ENCODE results near the gene IGSF11. TPM values are rescaled to one million over a fixed set of nuclear protein-coding genes. Genes with fewer than 3 reads are reported as not detected.
"Not testable (repeated sequence)": the region's sequence is repeated elsewhere in the genome, so short reads cannot be mapped to it uniquely, and the experiment has no call there.

IGSF11 gene
- total RNA-seq, 1 donor from 2014 or later: 8.2 TPM

DNA sequence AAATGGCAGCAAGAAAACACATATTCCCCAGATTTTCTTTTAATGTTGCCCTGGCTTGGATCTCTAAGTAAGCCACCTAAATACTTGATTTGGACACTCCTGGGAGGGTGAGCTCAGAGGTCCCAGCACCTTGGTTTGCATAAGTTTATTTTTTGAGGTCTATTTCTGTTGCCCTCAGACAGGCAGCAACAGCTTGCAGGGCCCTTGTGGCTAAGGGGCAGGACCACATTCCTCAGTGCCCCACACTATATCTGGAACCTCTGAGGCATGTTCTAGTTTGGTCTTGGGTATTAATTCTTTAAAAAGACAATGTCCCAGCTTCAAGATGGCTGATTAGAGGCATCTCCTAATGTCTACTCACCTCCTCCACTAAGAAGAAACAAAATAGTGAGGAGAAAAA lies 57.5 kb downstream of the IGSF11 start:
- H3K27ac Mint-ChIP-seq (ENCODE audit: unreplicated experiment): no peak overlapping the region
- H3K9me3 Mint-ChIP-seq (ENCODE audit: unreplicated experiment): no peaks in the 10 kb centered on the region
- TF ChIP-seq, protein P1, sequence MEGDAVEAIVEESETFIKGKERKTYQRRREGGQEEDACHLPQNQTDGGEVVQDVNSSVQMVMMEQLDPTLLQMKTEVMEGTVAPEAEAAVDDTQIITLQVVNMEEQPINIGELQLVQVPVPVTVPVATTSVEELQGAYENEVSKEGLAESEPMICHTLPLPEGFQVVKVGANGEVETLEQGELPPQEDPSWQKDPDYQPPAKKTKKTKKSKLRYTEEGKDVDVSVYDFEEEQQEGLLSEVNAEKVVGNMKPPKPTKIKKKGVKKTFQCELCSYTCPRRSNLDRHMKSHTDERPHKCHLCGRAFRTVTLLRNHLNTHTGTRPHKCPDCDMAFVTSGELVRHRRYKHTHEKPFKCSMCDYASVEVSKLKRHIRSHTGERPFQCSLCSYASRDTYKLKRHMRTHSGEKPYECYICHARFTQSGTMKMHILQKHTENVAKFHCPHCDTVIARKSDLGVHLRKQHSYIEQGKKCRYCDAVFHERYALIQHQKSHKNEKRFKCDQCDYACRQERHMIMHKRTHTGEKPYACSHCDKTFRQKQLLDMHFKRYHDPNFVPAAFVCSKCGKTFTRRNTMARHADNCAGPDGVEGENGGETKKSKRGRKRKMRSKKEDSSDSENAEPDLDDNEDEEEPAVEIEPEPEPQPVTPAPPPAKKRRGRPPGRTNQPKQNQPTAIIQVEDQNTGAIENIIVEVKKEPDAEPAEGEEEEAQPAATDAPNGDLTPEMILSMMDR (IDR thresholded peaks at IDR 0.05; ENCODE audit: partially characterized antibody, unreplicated experiment): no peak

DNA sequence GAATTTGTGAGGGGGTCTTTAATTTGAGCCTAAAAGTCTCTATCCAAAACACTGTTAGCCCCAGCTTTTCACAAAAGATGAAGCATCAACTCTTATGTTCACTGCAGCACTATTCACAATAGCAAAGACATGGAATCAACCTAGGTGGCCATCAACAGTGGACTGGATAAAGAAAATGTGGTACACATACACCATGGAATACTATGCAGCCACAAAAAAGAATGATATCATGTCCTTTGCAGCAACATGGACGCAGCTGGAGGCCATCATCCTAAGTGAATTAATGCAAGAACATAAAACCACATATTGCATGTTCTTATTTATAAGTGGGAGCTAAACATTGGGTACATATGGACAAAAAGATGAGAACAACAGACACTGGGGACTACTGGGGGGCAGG lies 59.2 kb downstream of the IGSF11 start:
- not testable (repeated sequence) for DNase-seq; H3K27ac Mint-ChIP-seq (ENCODE audit: unreplicated experiment); H3K9me3 Mint-ChIP-seq (ENCODE audit: unreplicated experiment); H3K27me3 Mint-ChIP-seq (ENCODE audit: unreplicated experiment); H3K36me3 Mint-ChIP-seq (ENCODE audit: unreplicated experiment); H3K4me3 Mint-ChIP-seq (ENCODE audit: unreplicated experiment)
- H3K4me1 Mint-ChIP-seq (ENCODE audit: low read depth, unreplicated experiment): peaks cover 21% of the 10 kb centered on the region

More for the DNA sequence above, 57.5 kb downstream of the IGSF11 start:
- no peaks in the 10 kb centered on the region for H3K27me3 Mint-ChIP-seq (ENCODE audit: unreplicated experiment)
- no peak overlapping the region for H3K4me3 Mint-ChIP-seq (ENCODE audit: unreplicated experiment)
- DNase-seq: no peak
- peaks cover 4% of the 10 kb centered on the region for H3K36me3 Mint-ChIP-seq (ENCODE audit: unreplicated experiment)
- peaks cover 23% of the 10 kb centered on the region for H3K4me1 Mint-ChIP-seq (ENCODE audit: low read depth, unreplicated experiment)

DNA sequence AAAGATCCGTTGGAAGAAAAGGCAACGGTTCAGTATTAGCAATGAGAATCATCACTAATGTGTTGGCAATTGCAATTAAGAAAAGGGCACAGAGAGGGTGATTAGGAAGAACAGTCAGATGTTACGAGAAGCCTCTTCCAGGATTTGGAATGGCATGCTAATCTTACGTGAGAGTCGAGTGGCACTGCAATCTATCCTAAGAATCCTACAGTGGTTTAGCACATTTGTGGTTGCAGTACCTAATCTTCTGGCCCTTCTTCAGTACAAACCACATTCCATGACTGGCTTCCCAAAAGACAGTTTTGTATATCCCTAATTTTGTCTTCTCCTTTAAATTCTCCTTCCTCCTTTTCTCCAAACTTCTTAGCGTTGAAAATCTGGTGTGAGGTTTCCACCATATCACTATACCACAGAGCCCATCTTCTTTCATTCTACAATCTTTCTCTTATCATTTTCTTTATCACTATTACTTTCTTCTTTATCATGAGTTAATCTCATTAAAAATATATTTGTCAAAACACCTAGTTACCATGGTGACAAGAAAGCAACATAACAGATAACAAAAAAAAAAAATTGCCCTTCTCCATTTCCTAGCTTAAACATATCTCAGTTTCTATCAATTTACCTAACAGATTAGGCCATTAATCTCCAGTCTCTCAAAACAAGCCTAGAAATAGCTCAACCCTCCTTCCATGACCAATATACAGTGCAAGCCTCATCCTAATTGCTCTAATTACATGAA lies 60.1 kb downstream of the IGSF11 start:
- Mint-ChIP-seq H3K27ac (ENCODE audit: unreplicated experiment) (peak overlapping the region; percentile 36), H3K27me3 (ENCODE audit: unreplicated experiment) (no peaks in the 10 kb centered on the region), H3K4me3 (ENCODE audit: unreplicated experiment) (no peak overlapping the region), H3K4me1 (ENCODE audit: low read depth, unreplicated experiment) (peaks cover 27% of the 10 kb centered on the region), H3K36me3 (ENCODE audit: unreplicated experiment) (peaks cover 4% of the 10 kb centered on the region), H3K9me3 (ENCODE audit: unreplicated experiment) (no peaks in the 10 kb centered on the region)
- no peak for DNase-seq
- TF ChIP-seq, protein P1 (IDR thresholded peaks at IDR 0.05; ENCODE audit: partially characterized antibody, unreplicated experiment): no peak

DNA sequence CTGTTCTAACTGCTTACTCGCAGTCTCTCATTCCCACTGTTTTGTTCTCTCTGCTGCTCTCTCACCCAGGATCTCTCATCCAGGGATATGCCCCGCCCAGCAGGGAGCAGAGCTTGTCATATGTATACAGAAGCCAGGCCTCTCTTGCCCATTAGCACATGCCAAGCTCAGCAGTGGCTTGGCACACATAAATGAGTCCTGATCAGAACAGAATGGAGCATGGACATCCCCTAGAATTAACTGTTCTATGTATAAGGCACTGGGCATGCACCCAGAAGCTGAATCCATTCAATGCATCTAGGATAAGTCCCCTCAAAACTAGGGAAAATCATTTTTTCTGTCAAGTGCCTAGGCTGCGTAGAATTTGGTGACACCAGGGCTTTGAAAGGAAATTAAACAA lies 61.6 kb downstream of the IGSF11 start:
- no peaks in the 10 kb centered on the region for H3K27me3 Mint-ChIP-seq (ENCODE audit: unreplicated experiment)
- TF ChIP-seq, protein P1 (IDR thresholded peaks at IDR 0.05; ENCODE audit: partially characterized antibody, unreplicated experiment): no peak
- no peaks in the 10 kb centered on the region for H3K36me3 Mint-ChIP-seq (ENCODE audit: unreplicated experiment)
- H3K4me1 Mint-ChIP-seq (ENCODE audit: low read depth, unreplicated experiment): peaks cover 33% of the 10 kb centered on the region
- no peaks in the 10 kb centered on the region for H3K9me3 Mint-ChIP-seq (ENCODE audit: unreplicated experiment)
- no peak overlapping the region for H3K4me3 Mint-ChIP-seq (ENCODE audit: unreplicated experiment)
- peak; percentile 29 for DNase-seq
- peak overlapping the region; percentile 7 for H3K27ac Mint-ChIP-seq (ENCODE audit: unreplicated experiment)

DNA sequence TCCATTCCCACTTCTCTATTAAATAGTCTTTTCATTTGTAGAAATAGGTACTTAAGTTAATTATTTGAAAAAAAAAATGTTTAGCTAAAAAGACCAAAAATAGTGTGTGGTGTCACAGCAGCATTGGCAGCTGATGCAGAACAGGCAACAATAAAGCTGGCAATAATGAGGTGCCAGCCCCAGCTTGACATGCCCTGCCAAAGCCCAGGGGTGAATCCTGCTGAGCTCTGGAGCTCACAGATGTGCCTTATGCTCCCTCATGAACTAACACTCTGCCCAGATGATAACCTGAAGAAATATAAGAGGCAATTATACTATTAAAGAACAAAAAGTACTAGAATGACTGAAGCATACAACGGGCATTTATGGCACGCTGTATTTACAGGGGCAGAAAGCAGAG lies 63.8 kb downstream of the IGSF11 start:
- Mint-ChIP-seq H3K36me3 (ENCODE audit: unreplicated experiment) (no peaks in the 10 kb centered on the region), H3K4me1 (ENCODE audit: low read depth, unreplicated experiment) (peaks cover 39% of the 10 kb centered on the region), H3K4me3 (ENCODE audit: unreplicated experiment) (no peak overlapping the region), H3K27me3 (ENCODE audit: unreplicated experiment) (no peaks in the 10 kb centered on the region), H3K9me3 (ENCODE audit: unreplicated experiment) (no peaks in the 10 kb centered on the region), H3K27ac (ENCODE audit: unreplicated experiment) (peak overlapping the region; percentile 28)
- TF ChIP-seq, protein P1 (IDR thresholded peaks at IDR 0.05; ENCODE audit: partially characterized antibody, unreplicated experiment): no peak
- DNase-seq: no peak
